CD14-positive monocyte (primary cell): ENCODE results near the gene RDH12. TPM values are rescaled to one million over a fixed set of nuclear protein-coding genes. Genes with fewer than 3 reads are reported as not detected.

Experiments used
- DNase-seq, 3 donors: peaks; one replicate each; pipeline ENCODE4 v3.0.0-alpha.2; 2011 to 2022
- H2AFZ ChIP-seq: 2 replicates; pipeline ENCODE4 v1.6.0; 2012; ENCODE audit warnings: mild to moderate bottlenecking, low read depth, low read length, inconsistent platforms; ENCODE audit not compliant: insufficient read depth, poor library complexity, severe bottlenecking
- H3K27ac ChIP-seq, 2 donors: 1 replicate in 1 of 2; 2 replicates in 1 of 2; pipeline ENCODE4 v1.5.1; 2012 to 2013; ENCODE audit warnings: low read length in 2 of 2, control low read depth in 1 of 2, inconsistent platforms in 1 of 2, low read depth in 1 of 2, mild to moderate bottlenecking in 1 of 2
- H3K27me3 ChIP-seq, 2 donors: one replicate each; pipeline versions ENCODE4 v1.6.0 to v1.6.1; 2011 to 2013; ENCODE audit warnings: low read length in 2 of 2; ENCODE audit not compliant: control insufficient read depth in 2 of 2, insufficient read depth in 2 of 2
- H3K36me3 ChIP-seq, 2 donors: replicated peaks in 1 of 2; 1 replicate in 1 of 2; 2 replicates in 1 of 2; pipeline versions ENCODE4 v1.5.1 to v1.6.1; 2012 to 2013; ENCODE audit warnings: low read length in 2 of 2, control low read depth in 1 of 2, inconsistent platforms in 1 of 2, mild to moderate bottlenecking in 1 of 2; ENCODE audit not compliant: insufficient read depth in 2 of 2, control insufficient read depth in 1 of 2
- H3K4me1 ChIP-seq, 2 donors: 1 replicate in 1 of 2; 2 replicates in 1 of 2; pipeline versions ENCODE4 v1.5.1 to v1.6.1; 2012 to 2013; ENCODE audit warnings: low read length in 2 of 2, control low read depth in 1 of 2, inconsistent platforms in 1 of 2, mild to moderate bottlenecking in 1 of 2, moderate library complexity in 1 of 2; ENCODE audit not compliant: insufficient read depth in 2 of 2, control insufficient read depth in 1 of 2
- H3K4me2 ChIP-seq: replicated peaks from 2 replicates; pipeline ENCODE3; 2012; ENCODE audit warnings: low read length, moderate library complexity, mild to moderate bottlenecking; ENCODE audit not compliant: poor library complexity, severe bottlenecking; ENCODE audit errors: extremely low read depth
- H3K4me3 ChIP-seq, 3 experiments: fragments of 200-600 bp in 1 of 3; sonication (generic) in 1 of 3; replicated peaks in 1 of 3; 1 replicate in 2 of 3; 2 replicates in 1 of 3; pipeline ENCODE4 v1.5.1; 2011 to 2013; ENCODE audit warnings: low read length in 3 of 3, mild to moderate bottlenecking in 3 of 3, control low read depth in 2 of 3, low read depth in 2 of 3, inconsistent platforms in 1 of 3, moderate library complexity in 1 of 3
- H3K79me2 ChIP-seq: 2 replicates; pipeline ENCODE4 v1.6.0; 2012; ENCODE audit warnings: mild to moderate bottlenecking, control low read depth, inconsistent platforms, low read length, moderate library complexity; ENCODE audit not compliant: insufficient read depth
- H3K9ac ChIP-seq: 2 replicates; pipeline ENCODE4 v1.6.0; 2017; ENCODE audit warnings: low read length, mild to moderate bottlenecking; ENCODE audit not compliant: insufficient read depth, poor library complexity, severe bottlenecking
- H3K9me3 ChIP-seq, 2 donors: replicated peaks in 1 of 2; 1 replicate in 1 of 2; 2 replicates in 1 of 2; pipeline versions ENCODE4 v1.5.1 to v1.6.1; 2012 to 2013; ENCODE audit warnings: low read length in 2 of 2, control low read depth in 1 of 2; ENCODE audit not compliant: control insufficient read depth in 1 of 2, insufficient read depth in 1 of 2
- H4K20me1 ChIP-seq: 2 replicates; pipeline ENCODE4 v1.6.0; 2012; ENCODE audit warnings: mild to moderate bottlenecking, low read length, control low read depth, moderate library complexity; ENCODE audit not compliant: insufficient read depth
- H3K27ac Mint-ChIP-seq, 7 donors: one replicate each; pipeline ENCODE4 v1.8.0; 2020; ENCODE audit warnings: mild to moderate bottlenecking in 7 of 7, mixed read lengths in 7 of 7, moderate library complexity in 6 of 7, inconsistent platforms in 2 of 7
- H3K27me3 Mint-ChIP-seq, 3 donors: one replicate each; pipeline ENCODE4 v1.8.0; 2021 to 2022; ENCODE audit warnings: low read depth in 3 of 3, mild to moderate bottlenecking in 3 of 3, mixed read lengths in 3 of 3, moderate library complexity in 3 of 3, inconsistent platforms in 1 of 3
- H3K36me3 Mint-ChIP-seq, 2 donors: one replicate each; pipeline ENCODE4 v1.8.0; 2020; ENCODE audit warnings: mixed read lengths in 2 of 2, inconsistent platforms in 1 of 2, mild to moderate bottlenecking in 1 of 2
- H3K4me1 Mint-ChIP-seq: one replicate; pipeline ENCODE4 v1.8.0; 2020; ENCODE audit warnings: mild to moderate bottlenecking, mixed read lengths
- H3K4me3 Mint-ChIP-seq, 2 donors: one replicate each; pipeline ENCODE4 v1.8.0; 2020; ENCODE audit warnings: mild to moderate bottlenecking in 2 of 2, mixed read lengths in 2 of 2, moderate library complexity in 1 of 2
- H3K9me3 Mint-ChIP-seq, 7 donors: one replicate each; pipeline ENCODE4 v1.8.0; 2020 to 2022; ENCODE audit warnings: mixed read lengths in 7 of 7, mild to moderate bottlenecking in 6 of 7, moderate library complexity in 6 of 7, inconsistent platforms in 2 of 7
- CTCF ChIP-seq: fragments of 200-600 bp; IDR thresholded peaks from one replicate; pipeline ENCODE4 v1.8.0; 2022; ENCODE audit warnings: antibody characterized with exemption, mild to moderate bottlenecking
- WGBS: methylation state at CpG from one replicate; pipeline ENCODE4 v1.1.5; 2013; ENCODE audit warnings: missing lambda C conversion rate; ENCODE audit not compliant: insufficient coverage; 5-methylcytosine and 5-hydroxymethylcytosine counted together
- intact Hi-C, 2 donors: fragments of 100-400 bp; cut with micrococcal nuclease; formaldehyde crosslinking; loops; one replicate each; pipeline versions ENCODE4 v1.15.0 to v1.15.1; 2023
- polyA plus RNA-seq, 3 donors: library from polyadenylated mRNA; depleted of rRNA in 1 of 3; unstranded in 2 of 3; stranded (reverse) in 1 of 3; fragments of 300-500 nt in 2 of 3; fragments of >200 nt in 1 of 3; fragmentation: Illumina TruSeq in 2 of 3; gene quantifications; 1 replicate in 2 of 3; 2 replicates in 1 of 3; pipeline ENCODE4 v1.2.3, GENCODE V29; 2012 to 2021

RDH12 gene
- polyA plus RNA-seq, 3 donors = 0.17 TPM; not detected in 2

GRCh38 chr14:67665868-67666267 lies 35.8 kb upstream of the RDH12 start:
- Mint-ChIP-seq H3K27ac (peak overlapping the region in 4 of 7 donors; percentile 19 to 84 (median 61)), H3K4me3 (no peak overlapping the region), H3K9me3 (no peaks in the 10 kb centered on the region), H3K4me1 (peaks cover 33% of the 10 kb centered on the region), H3K27me3 (no peaks in the 10 kb centered on the region), H3K36me3 (peaks cover 14 to 33% of the 10 kb centered on the region in 2 donors)
- intact Hi-C loops = loop anchor here in 1 of 2 donors (5.0 kb wide), 4 partner anchors 36 to 239 kb away; partner anchors contain the start of genes ARG2 and RDH12
- peaks cover 10 to 13% of the 10 kb centered on the region in 2 donors for H3K4me1 ChIP-seq
- peaks cover 96% of the 10 kb centered on the region for H3K79me2 ChIP-seq
- peak overlapping the region in 1 of 2 donors; percentile 39 for H3K27ac ChIP-seq
- peaks cover 97% of the 10 kb centered on the region for H4K20me1 ChIP-seq
- H3K4me3 ChIP-seq = no peak overlapping the region
- WGBS = no CpG with 5 or more reads among the region's 2 CpGs
- H3K27me3 ChIP-seq = no peaks in the 10 kb centered on the region
- TF ChIP-seq CTCF = no peak
- no peak overlapping the region for H2AFZ ChIP-seq
- H3K9ac ChIP-seq = no peak overlapping the region
- peaks cover 10 to 34% of the 10 kb centered on the region in 2 donors for H3K36me3 ChIP-seq
- no peak for DNase-seq
- H3K9me3 ChIP-seq = no peaks in the 10 kb centered on the region
- no peak overlapping the region for H3K4me2 ChIP-seq

DNA sequence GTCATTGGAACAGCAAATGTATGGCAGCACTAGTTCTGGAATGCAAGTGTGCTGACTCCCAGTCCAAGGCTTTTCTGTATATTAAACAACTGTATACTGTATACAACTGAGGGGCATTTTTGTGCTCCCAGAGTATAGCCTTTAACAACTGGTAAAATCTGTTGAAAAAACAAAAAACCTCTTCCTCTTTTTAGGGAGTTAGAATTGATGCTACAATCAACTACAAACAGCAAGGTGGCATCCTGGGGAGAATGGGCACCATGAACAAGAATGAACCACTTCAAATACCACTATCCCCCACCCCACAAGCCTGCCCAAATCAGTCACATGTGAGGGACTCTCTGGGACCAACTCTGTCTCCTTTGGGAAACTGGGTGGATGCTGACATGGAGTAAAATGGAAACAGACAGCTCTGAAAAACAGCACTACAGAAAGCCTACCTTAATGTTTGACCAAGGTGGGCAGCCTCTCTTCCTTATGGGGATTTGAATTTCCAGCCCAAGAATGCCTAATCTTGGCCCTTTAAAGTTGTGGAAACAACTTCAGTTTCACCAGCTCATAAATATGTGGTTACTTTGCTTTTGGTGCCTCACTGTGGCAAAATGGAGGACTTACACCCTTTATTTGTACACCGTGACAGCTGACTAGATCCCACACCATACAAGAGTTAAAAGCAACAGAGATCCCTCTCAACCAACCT lies 34.8 kb upstream of the RDH12 start:
- WGBS = no CpG with 5 or more reads among the region's 1 CpG
- Histone ChIP-seq H3K79me2 (peaks cover 100% of the 10 kb centered on the region), H4K20me1 (peaks cover 97% of the 10 kb centered on the region), H3K9me3 (no peaks in the 10 kb centered on the region), H2AFZ (no peak overlapping the region), H3K27ac (peak overlapping the region in 1 of 2 donors; percentile 39), H3K9ac (no peak overlapping the region), H3K27me3 (no peaks in the 10 kb centered on the region), H3K4me1 (peaks cover 10 to 13% of the 10 kb centered on the region in 2 donors), H3K36me3 (peaks cover 0 to 24% of the 10 kb centered on the region in 2 donors), H3K4me3 (no peak overlapping the region), H3K4me2 (peak overlapping the region; percentile 1)
- Mint-ChIP-seq H3K27me3 (no peaks in the 10 kb centered on the region), H3K27ac (peak overlapping the region in 6 of 7 donors; percentile 58 to 84 (median 74)), H3K4me3 (no peak overlapping the region), H3K4me1 (peaks cover 33% of the 10 kb centered on the region), H3K9me3 (no peaks in the 10 kb centered on the region), H3K36me3 (peaks cover 14 to 29% of the 10 kb centered on the region in 2 donors)
- DNase-seq = peak; percentile 36 to 53 (median 51)
- intact Hi-C loops = loop anchor here in 1 of 2 donors (5.0 kb wide), 4 partner anchors 35 to 240 kb away; partner anchors contain the start of genes ARG2 and RDH12
- peak; percentile 74 for TF ChIP-seq CTCF
